Gastrocnemius medialis (tissue), 4 donors: Measurements from ENCODE around the gene PEAK1. TPM values are rescaled to one million over a fixed set of nuclear protein-coding genes. Genes with fewer than 3 reads are reported as not detected.

ENCODE experiments used
- ATAC-seq, 2 donors: fragments of 150-250 bp; one replicate each; pipeline ENCODE4 v1.9.1; 2016
- DNase-seq, 2 donors: peaks; one replicate each; pipeline ENCODE4 v3.0.0-alpha.2; 2019
- H3K27ac ChIP-seq, 4 donors: fragments of 200-600 bp; sonication (generic); 1 replicate in 1 of 4; 2 replicates in 3 of 4; pipeline ENCODE4 v1.5.1; 2016 to 2018; ENCODE audit warnings: mild to moderate bottlenecking in 2 of 4, moderate library complexity in 1 of 4
- H3K27me3 ChIP-seq, 3 donors: fragments of 200-600 bp; sonication (generic) in 2 of 3; 1 replicate in 1 of 3; 2 replicates in 2 of 3; pipeline versions ENCODE4 v1.5.1 to v1.6.0; 2016 to 2019; ENCODE audit warnings: mild to moderate bottlenecking in 1 of 3, moderate library complexity in 1 of 3
- H3K36me3 ChIP-seq, 2 donors: fragments of 200-600 bp; sonication (generic) in 1 of 2; one replicate each; pipeline ENCODE4 v1.5.1; 2017 to 2018
- H3K4me1 ChIP-seq, 2 donors: fragments of 200-600 bp; sonication (generic) in 1 of 2; one replicate each; pipeline ENCODE4 v1.5.1; 2016 to 2017; ENCODE audit warnings: mild to moderate bottlenecking in 2 of 2
- H3K4me3 ChIP-seq, 4 donors: fragments of 200-600 bp; sonication (generic) in 3 of 4; 1 replicate in 1 of 4; 2 replicates in 3 of 4; pipeline ENCODE4 v1.5.1; 2016 to 2019; ENCODE audit warnings: mild to moderate bottlenecking in 2 of 4
- H3K9me3 ChIP-seq, 3 donors: fragments of 200-600 bp; sonication (generic) in 2 of 3; 1 replicate in 1 of 3; 2 replicates in 2 of 3; pipeline ENCODE4 v1.5.1; 2016 to 2019
- POLR2A ChIP-seq, 2 donors: fragments of 450-650 bp; IDR thresholded peaks; one replicate each; pipeline ENCODE4 v1.6.1; 2017; ENCODE audit warnings: antibody characterized with exemption in 2 of 2, mild to moderate bottlenecking in 2 of 2, moderate library complexity in 2 of 2
- in situ Hi-C, 4 donors: fragments of 200-750 bp; cut with MboI; loops; one replicate each; pipeline versions ENCODE4 v1.15.0 to v1.8.0; 2017; ENCODE audit warnings: low sequenced_read_pairs in 4 of 4
- intact Hi-C: fragments of 100-400 bp; cut with DNase I; formaldehyde crosslinking; loops from one replicate; pipeline ENCODE4 v1.15.1; 2023; ENCODE audit warnings: low total_unique reads
- total RNA-seq, 4 donors: library from RNA; depleted of rRNA; stranded (reverse); fragments of >200 nt; gene quantifications; one replicate each; pipeline versions ENCODE4 v1.1.0 to v1.2.3, GENCODE V29; 2016
- TF ChIP-seq, protein P1 (sequence below), 5 experiments: fragments of 450-650 bp in 3 of 5; fragments of 200-600 bp in 2 of 5; sonication (generic) in 2 of 5; IDR thresholded peaks in 4 of 5; conservative IDR thresholded peaks in 1 of 5; 1 replicate in 4 of 5; 2 replicates in 1 of 5; pipeline ENCODE4 v1.5.1; 2016 to 2019; ENCODE audit warnings: antibody characterized with exemption in 5 of 5, mild to moderate bottlenecking in 3 of 5, moderate library complexity in 3 of 5

PEAK1 gene
- total RNA-seq, 4 donors from 2014 or later: 17.8 to 21.9 (median 20.8) TPM

DNA sequence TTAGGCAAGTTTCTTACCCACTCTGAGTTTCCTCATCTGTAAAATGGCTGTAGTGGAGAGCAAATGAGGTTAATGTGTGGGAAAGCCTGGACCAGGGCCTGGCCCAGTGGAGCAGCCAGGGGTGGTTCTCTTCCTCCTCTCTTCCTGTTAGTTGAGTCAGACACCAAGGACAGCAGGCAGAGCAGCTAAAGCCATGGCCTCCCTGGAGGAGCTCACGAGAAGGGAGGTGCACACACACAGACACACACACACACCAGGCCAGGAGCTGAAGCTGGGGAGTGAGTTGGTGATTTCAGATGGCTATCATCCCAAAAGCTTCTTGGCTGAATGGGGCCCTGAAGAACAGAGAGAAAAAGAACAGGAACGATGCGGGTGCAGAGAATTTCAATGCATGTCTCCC lies 315.7 kb downstream of the PEAK1 start:
- Histone ChIP-seq H3K27ac (no peak overlapping the region), H3K4me1 (peaks cover 20 to 34% of the 10 kb centered on the region in 2 donors), H3K4me3 (no peak overlapping the region), H3K36me3 (no peaks in the 10 kb centered on the region), H3K27me3 (no peaks in the 10 kb centered on the region), H3K9me3 (no peaks in the 10 kb centered on the region)
- TF ChIP-seq, protein P1, sequence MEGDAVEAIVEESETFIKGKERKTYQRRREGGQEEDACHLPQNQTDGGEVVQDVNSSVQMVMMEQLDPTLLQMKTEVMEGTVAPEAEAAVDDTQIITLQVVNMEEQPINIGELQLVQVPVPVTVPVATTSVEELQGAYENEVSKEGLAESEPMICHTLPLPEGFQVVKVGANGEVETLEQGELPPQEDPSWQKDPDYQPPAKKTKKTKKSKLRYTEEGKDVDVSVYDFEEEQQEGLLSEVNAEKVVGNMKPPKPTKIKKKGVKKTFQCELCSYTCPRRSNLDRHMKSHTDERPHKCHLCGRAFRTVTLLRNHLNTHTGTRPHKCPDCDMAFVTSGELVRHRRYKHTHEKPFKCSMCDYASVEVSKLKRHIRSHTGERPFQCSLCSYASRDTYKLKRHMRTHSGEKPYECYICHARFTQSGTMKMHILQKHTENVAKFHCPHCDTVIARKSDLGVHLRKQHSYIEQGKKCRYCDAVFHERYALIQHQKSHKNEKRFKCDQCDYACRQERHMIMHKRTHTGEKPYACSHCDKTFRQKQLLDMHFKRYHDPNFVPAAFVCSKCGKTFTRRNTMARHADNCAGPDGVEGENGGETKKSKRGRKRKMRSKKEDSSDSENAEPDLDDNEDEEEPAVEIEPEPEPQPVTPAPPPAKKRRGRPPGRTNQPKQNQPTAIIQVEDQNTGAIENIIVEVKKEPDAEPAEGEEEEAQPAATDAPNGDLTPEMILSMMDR (IDR thresholded peaks at IDR 0.05 in 4 of 5, conservative IDR thresholded peaks at IDR 0.05 in 1 of 5): no peak
- TF ChIP-seq POLR2A (IDR thresholded peaks at IDR 0.05): no peak
- intact Hi-C loops: no loop called here
- in situ Hi-C loops: loop anchor here in 2 of 4 donors (10.0 to 25.0 kb wide), 2 partner anchors 79 to 433 kb away; no protein-coding TSS in a partner anchor
- DNase-seq: no peak
- ATAC-seq: no peak

DNA sequence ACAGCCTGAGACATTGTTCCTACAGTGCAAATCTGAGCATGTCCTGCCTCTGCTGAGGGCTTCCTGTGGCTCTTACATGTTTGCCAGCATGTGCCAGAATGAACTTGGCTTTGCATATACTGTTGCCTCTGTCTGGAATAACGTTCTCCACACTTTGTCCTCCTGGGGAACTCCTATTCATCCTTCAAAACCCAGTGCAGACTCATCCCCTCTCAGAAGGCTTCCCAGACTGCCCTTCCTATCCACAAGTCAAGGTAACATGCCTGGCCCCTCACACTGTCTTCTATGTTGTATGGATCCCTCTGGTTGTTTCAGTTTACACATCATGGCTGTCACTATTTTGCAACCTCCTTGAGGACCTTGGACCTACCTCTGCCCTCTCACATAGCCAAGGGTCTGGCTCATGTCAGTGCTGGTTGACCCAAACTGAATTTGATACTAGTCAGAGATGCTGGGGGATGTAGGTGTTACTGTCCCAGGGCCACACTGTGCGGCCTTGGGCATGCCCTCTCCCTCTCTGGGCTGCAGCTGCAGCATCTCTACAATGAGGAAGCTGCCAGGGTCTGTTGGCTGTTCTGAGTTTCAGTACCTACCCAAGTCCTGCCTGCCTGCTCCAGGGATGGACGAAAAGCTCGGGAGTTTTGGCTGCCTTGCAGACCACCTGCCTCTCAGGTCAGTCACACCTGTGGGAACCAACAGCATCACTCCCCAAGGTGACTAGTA lies 320.0 kb downstream of the PEAK1 start:
- DNase-seq: no peak
- in situ Hi-C loops: loop anchor here in 2 of 4 donors (10.0 to 25.0 kb wide), 2 partner anchors 75 to 437 kb away; no protein-coding TSS in a partner anchor
- Histone ChIP-seq H3K36me3 (no peaks in the 10 kb centered on the region), H3K4me3 (no peak overlapping the region), H3K27ac (no peak overlapping the region), H3K4me1 (peaks cover 3 to 4% of the 10 kb centered on the region in 2 donors), H3K27me3 (no peaks in the 10 kb centered on the region), H3K9me3 (no peaks in the 10 kb centered on the region)
- no peak for TF ChIP-seq POLR2A (IDR thresholded peaks at IDR 0.05)
- TF ChIP-seq, protein P1 (IDR thresholded peaks at IDR 0.05 in 4 of 5, conservative IDR thresholded peaks at IDR 0.05 in 1 of 5): no peak
- no peak for ATAC-seq
- intact Hi-C loops: no loop called here

- H3K27me3 ChIP-seq: no peaks in the 10 kb centered on the region
- H3K9me3 ChIP-seq: no peaks in the 10 kb centered on the region
- no peak overlapping the region for H3K4me3 ChIP-seq
- H3K4me1 ChIP-seq: no peaks in the 10 kb centered on the region
- no peak overlapping the region for H3K27ac ChIP-seq
- intact Hi-C loops (no loop called here), in situ Hi-C loops (no loop called here)
- DNase-seq (no peak), ATAC-seq (no peak)
- H3K36me3 ChIP-seq: no peaks in the 10 kb centered on the region
- TF ChIP-seq, protein P1 (IDR thresholded peaks at IDR 0.05 in 4 of 5, conservative IDR thresholded peaks at IDR 0.05 in 1 of 5): no peak
- no peak for TF ChIP-seq POLR2A (IDR thresholded peaks at IDR 0.05)
Observed at GRCh38 chr15:77098572-77098971, 321.3 kb downstream of the PEAK1 start.

GRCh38 chr15:77097921-77098320 lies 322.0 kb downstream of the PEAK1 start:
- Histone ChIP-seq H3K9me3 (no peaks in the 10 kb centered on the region), H3K27ac (no peak overlapping the region), H3K4me3 (no peak overlapping the region), H3K27me3 (no peaks in the 10 kb centered on the region), H3K4me1 (no peaks in the 10 kb centered on the region), H3K36me3 (no peaks in the 10 kb centered on the region)
- intact Hi-C loops (no loop called here), in situ Hi-C loops (no loop called here)
- ATAC-seq (no peak), DNase-seq (no peak)
- TF ChIP-seq, protein P1 (IDR thresholded peaks at IDR 0.05 in 4 of 5, conservative IDR thresholded peaks at IDR 0.05 in 1 of 5): no peak
- no peak for TF ChIP-seq POLR2A (IDR thresholded peaks at IDR 0.05)
